ENCODE results near the gene GPX4. TPM values are rescaled to one million over a fixed set of nuclear protein-coding genes. Genes with fewer than 3 reads are reported as not detected.
A peak's percentile ranks its signal among the peaks of the same experiment; 100 is the strongest.

Gene GPX4
- polyA plus RNA-seq, 3 donors = 459 to 508 (median 493) TPM

DNA sequence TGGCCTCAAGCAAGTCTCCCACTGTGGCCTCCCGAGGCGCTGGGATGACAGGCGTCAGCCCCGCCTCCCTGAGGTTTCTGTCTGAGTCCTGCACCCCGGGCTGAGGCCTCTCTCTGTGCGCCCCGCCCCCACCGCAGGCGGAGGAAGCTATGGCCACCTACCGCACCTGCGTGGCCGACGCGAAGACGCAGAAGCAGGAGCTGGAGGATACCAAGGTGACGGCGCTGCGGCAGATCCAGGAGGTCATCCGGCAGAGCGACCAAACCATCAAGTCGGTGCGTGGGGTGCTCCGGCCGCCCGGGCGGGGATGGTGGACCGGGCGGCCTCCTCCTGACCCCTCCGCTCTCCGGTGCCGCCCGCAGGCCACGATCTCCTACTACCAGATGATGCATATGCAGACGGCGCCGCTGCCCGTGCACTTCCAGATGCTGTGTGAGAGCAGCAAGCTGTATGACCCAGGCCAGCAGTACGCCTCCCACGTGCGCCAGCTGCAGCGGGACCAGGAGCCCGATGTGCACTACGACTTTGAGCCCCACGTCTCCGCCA lies 24.2 kb upstream of the GPX4 start:
- H3K9me3 Mint-ChIP-seq = no peaks in the 10 kb centered on the region
- TF ChIP-seq, protein P1, sequence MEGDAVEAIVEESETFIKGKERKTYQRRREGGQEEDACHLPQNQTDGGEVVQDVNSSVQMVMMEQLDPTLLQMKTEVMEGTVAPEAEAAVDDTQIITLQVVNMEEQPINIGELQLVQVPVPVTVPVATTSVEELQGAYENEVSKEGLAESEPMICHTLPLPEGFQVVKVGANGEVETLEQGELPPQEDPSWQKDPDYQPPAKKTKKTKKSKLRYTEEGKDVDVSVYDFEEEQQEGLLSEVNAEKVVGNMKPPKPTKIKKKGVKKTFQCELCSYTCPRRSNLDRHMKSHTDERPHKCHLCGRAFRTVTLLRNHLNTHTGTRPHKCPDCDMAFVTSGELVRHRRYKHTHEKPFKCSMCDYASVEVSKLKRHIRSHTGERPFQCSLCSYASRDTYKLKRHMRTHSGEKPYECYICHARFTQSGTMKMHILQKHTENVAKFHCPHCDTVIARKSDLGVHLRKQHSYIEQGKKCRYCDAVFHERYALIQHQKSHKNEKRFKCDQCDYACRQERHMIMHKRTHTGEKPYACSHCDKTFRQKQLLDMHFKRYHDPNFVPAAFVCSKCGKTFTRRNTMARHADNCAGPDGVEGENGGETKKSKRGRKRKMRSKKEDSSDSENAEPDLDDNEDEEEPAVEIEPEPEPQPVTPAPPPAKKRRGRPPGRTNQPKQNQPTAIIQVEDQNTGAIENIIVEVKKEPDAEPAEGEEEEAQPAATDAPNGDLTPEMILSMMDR (IDR thresholded peaks at IDR 0.05) = no peak
- no peaks in the 10 kb centered on the region for H3K27me3 ChIP-seq (ENCODE audit: control insufficient read depth in 2 of 2, insufficient read depth in 2 of 2, low read length in 2 of 2)
- H4K20me1 ChIP-seq (ENCODE audit: insufficient read depth, low read length) = peaks cover 98% of the 10 kb centered on the region
- 95% methylated on average over 42 of the region's 45 CpGs for WGBS (ENCODE audit: insufficient coverage)
- H3K27ac Mint-ChIP-seq = peak overlapping the region in 1 of 7 donors; percentile 57
- H3K9ac ChIP-seq (ENCODE audit: insufficient read depth, low read length, poor library complexity, severe bottlenecking) = no peak overlapping the region
- peaks cover 49 to 91% of the 10 kb centered on the region in 2 donors for H3K36me3 Mint-ChIP-seq
- H3K9me3 ChIP-seq (replicated peaks in 1 of 2; ENCODE audit: control insufficient read depth in 1 of 2, insufficient read depth in 1 of 2, low read length in 2 of 2) = no peaks in the 10 kb centered on the region
- H3K27me3 Mint-ChIP-seq (ENCODE audit: low read depth in 3 of 3) = no peaks in the 10 kb centered on the region
- H3K79me2 ChIP-seq (ENCODE audit: insufficient read depth, low read length) = peaks cover 95% of the 10 kb centered on the region
- intact Hi-C loops (cut with micrococcal nuclease) = loop anchor here in 1 of 2 donors (5.0 kb wide), 1 partner anchor 37 kb away; the partner anchor contains the start of gene ABCA7
- H3K4me3 ChIP-seq (replicated peaks in 1 of 3; ENCODE audit: low read depth in 2 of 3, low read length in 3 of 3) = no peak overlapping the region
- peaks cover 80 to 82% of the 10 kb centered on the region in 2 donors for H3K36me3 ChIP-seq (replicated peaks in 1 of 2; ENCODE audit: control insufficient read depth in 1 of 2, insufficient read depth in 2 of 2, low read length in 2 of 2)
- H3K4me1 ChIP-seq (ENCODE audit: control insufficient read depth in 1 of 2, insufficient read depth in 2 of 2, low read length in 2 of 2) = peaks cover 54 to 80% of the 10 kb centered on the region in 2 donors
- DNase-seq = no peak
- H3K4me3 Mint-ChIP-seq = no peak overlapping the region
- peaks cover 44% of the 10 kb centered on the region for H3K4me1 Mint-ChIP-seq
- H3K27ac ChIP-seq (ENCODE audit: low read depth in 1 of 2, low read length in 2 of 2) = peak overlapping the region in 1 of 2 donors; percentile 16
- no peak overlapping the region for H2AFZ ChIP-seq (ENCODE audit: insufficient read depth, low read depth, low read length, poor library complexity, severe bottlenecking)
- no peak overlapping the region for H3K4me2 ChIP-seq (replicated peaks; ENCODE audit: extremely low read depth, low read length, poor library complexity, severe bottlenecking)

DNA sequence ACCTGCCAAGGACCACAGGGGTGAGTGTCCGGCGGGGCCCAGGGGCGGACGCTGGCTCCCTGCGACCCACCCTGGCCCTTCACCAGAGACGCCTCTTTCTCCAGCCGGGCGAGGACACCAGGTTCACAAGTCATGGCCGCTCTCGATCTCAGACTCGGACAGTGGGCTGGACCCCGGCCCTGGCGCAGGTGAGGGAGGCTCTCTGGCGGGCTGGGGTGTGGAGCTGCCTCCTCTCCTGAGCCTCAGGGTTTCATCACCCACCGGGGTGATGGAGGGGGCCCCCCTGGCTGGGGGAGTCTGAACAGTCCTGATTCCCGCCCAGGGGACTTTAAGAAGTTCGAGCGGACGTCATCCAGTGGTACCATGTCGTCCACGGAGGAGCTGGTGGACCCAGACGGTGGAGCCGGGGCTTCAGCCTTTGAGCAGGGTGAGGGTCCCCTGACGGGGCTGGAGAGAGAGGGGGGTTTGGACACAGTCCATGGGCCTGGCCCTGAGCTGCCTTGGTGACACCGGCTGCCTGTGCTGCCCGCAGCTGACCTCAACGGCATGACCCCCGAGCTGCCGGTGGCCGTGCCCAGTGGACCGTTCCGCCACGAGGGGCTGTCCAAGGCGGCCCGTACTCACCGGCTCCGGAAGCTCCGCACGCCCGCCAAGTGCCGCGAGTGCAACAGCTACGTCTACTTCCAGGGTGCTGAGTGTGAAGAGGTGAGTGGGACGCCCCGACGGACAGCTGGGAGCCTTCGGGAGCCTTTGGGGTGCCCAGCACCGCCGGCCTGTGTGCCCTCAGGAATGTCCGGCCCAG lies 23.2 kb upstream of the GPX4 start:
- no peak for DNase-seq
- no peak overlapping the region for H2AFZ ChIP-seq (ENCODE audit: insufficient read depth, low read depth, low read length, poor library complexity, severe bottlenecking)
- H3K27me3 ChIP-seq (ENCODE audit: control insufficient read depth in 2 of 2, insufficient read depth in 2 of 2, low read length in 2 of 2) = no peaks in the 10 kb centered on the region
- Mint-ChIP-seq H3K4me3 (no peak overlapping the region), H3K27ac (peak overlapping the region in 3 of 7 donors; percentile 64 to 88 (median 75)), H3K9me3 (no peaks in the 10 kb centered on the region), H3K4me1 (peaks cover 47% of the 10 kb centered on the region), H3K27me3 (ENCODE audit: low read depth in 3 of 3) (peaks cover 0 to 2% (median 0%) of the 10 kb centered on the region in 3 donors), H3K36me3 (peaks cover 56 to 94% of the 10 kb centered on the region in 2 donors)
- H3K4me3 ChIP-seq (replicated peaks in 1 of 3; ENCODE audit: low read depth in 2 of 3, low read length in 3 of 3) = no peak overlapping the region
- H3K9me3 ChIP-seq (replicated peaks in 1 of 2; ENCODE audit: control insufficient read depth in 1 of 2, insufficient read depth in 1 of 2, low read length in 2 of 2) = no peaks in the 10 kb centered on the region
- TF ChIP-seq, protein P1 (IDR thresholded peaks at IDR 0.05) = no peak
- H3K27ac ChIP-seq (ENCODE audit: low read depth in 1 of 2, low read length in 2 of 2) = peak overlapping the region in 1 of 2 donors; percentile 16
- peaks cover 100% of the 10 kb centered on the region for H4K20me1 ChIP-seq (ENCODE audit: insufficient read depth, low read length)
- intact Hi-C loops (cut with micrococcal nuclease) = no loop called here
- no peak overlapping the region for H3K4me2 ChIP-seq (replicated peaks; ENCODE audit: extremely low read depth, low read length, poor library complexity, severe bottlenecking)
- no peak overlapping the region for H3K9ac ChIP-seq (ENCODE audit: insufficient read depth, low read length, poor library complexity, severe bottlenecking)
- WGBS (ENCODE audit: insufficient coverage) = 98% methylated on average over 40 of the region's 50 CpGs
- peaks cover 49 to 79% of the 10 kb centered on the region in 2 donors for H3K4me1 ChIP-seq (ENCODE audit: control insufficient read depth in 1 of 2, insufficient read depth in 2 of 2, low read length in 2 of 2)
- H3K79me2 ChIP-seq (ENCODE audit: insufficient read depth, low read length) = peaks cover 95% of the 10 kb centered on the region
- peaks cover 83 to 84% of the 10 kb centered on the region in 2 donors for H3K36me3 ChIP-seq (replicated peaks in 1 of 2; ENCODE audit: control insufficient read depth in 1 of 2, insufficient read depth in 2 of 2, low read length in 2 of 2)

All from CD14-positive monocyte (primary cell).